HEK293 (cell line): Measurements from ENCODE around the gene PRKG1.

ENCODE experiments used
- CTCF ChIA-PET: fragments of 350-600 bp; formaldehyde crosslinking; extraction: SDS; loops from one replicate; lab custom pipeline; 2021; ENCODE audit warnings: antibody characterized with exemption; lab: Yijun Ruan, JAX
- POLR2A ChIA-PET: fragments of 300-600 bp; formaldehyde crosslinking; extraction: SDS; loops from one replicate; lab custom pipeline; 2020; ENCODE audit warnings: antibody characterized with exemption, inconsistent platforms; lab: Yijun Ruan, JAX
- H3K27ac ChIP-seq: fragments of 200-500 bp; sonication (Bioruptor generic); 2 replicates; pipeline ENCODE4 v1.5.1; 2014; ENCODE audit warnings: low read depth, low read length, control low read depth, inconsistent platforms; ENCODE audit errors: extremely low read depth
- H3K36me3 ChIP-seq, 2 experiments: fragments of 200-500 bp in 1 of 2; sonication (Bioruptor generic) in 1 of 2; 1 replicate in 1 of 2; 2 replicates in 1 of 2; pipeline ENCODE4 v1.5.1; 2014 to 2017; ENCODE audit warnings: inconsistent platforms in 2 of 2, low read length in 2 of 2; ENCODE audit not compliant: control insufficient read depth in 2 of 2, insufficient read depth in 1 of 2
- H3K4me1 ChIP-seq: fragments of 200-500 bp; sonication (Bioruptor generic); 2 replicates; pipeline ENCODE4 v1.5.1; 2014; ENCODE audit warnings: mild to moderate bottlenecking, low read length, inconsistent platforms; ENCODE audit not compliant: control insufficient read depth, insufficient read depth
- H3K4me3 ChIP-seq: 2 replicates; pipeline ENCODE4 v1.5.1; 2011; ENCODE audit warnings: low read depth, mild to moderate bottlenecking, control low read depth, low read length, moderate library complexity
- H3K9me3 ChIP-seq: fragments of 200-500 bp; sonication (Bioruptor generic); 2 replicates; pipeline ENCODE4 v1.5.1; 2014; ENCODE audit warnings: low read depth, low read length, inconsistent platforms; ENCODE audit not compliant: control insufficient read depth, insufficient read depth
- BCL11A ChIP-seq: fragments of 450-650 bp; formaldehyde crosslinking; IDR thresholded peaks from 2 replicates; pipeline ENCODE4 v1.5.1; 2016; ENCODE audit warnings: low read depth, missing biosample characterization, missing genetic modification characterization
- EGR2 ChIP-seq: fragments of 450-650 bp; formaldehyde crosslinking; IDR thresholded peaks from 2 replicates; pipeline ENCODE4 v1.5.1; 2016; ENCODE audit warnings: low read depth, missing biosample characterization, missing genetic modification characterization
- ELK4 ChIP-seq: IDR thresholded peaks from 2 replicates; pipeline ENCODE4 v1.6.1; 2011; ENCODE audit warnings: mild to moderate bottlenecking, low read depth, low read length, borderline replicate concordance
- ZBTB10 ChIP-seq: fragments of 450-650 bp; formaldehyde crosslinking; IDR thresholded peaks from 2 replicates; pipeline ENCODE4 v1.5.1; 2016; ENCODE audit warnings: missing biosample characterization, missing genetic modification characterization
- ZNF18 ChIP-seq: fragments of 450-650 bp; formaldehyde crosslinking; IDR thresholded peaks from 2 replicates; pipeline ENCODE4 v1.5.1; 2016; ENCODE audit warnings: missing biosample characterization, missing genetic modification characterization
- ZNF266 ChIP-seq: fragments of 450-650 bp; formaldehyde crosslinking; IDR thresholded peaks from 2 replicates; pipeline ENCODE4 v1.5.1; 2016; ENCODE audit warnings: missing biosample characterization, missing genetic modification characterization, low read depth
- ZNF280C ChIP-seq: fragments of 450-650 bp; formaldehyde crosslinking; IDR thresholded peaks from 2 replicates; pipeline ENCODE4 v1.5.1; 2016; ENCODE audit warnings: missing biosample characterization, missing genetic modification characterization
- ZNF362 ChIP-seq: fragments of 450-650 bp; formaldehyde crosslinking; IDR thresholded peaks from 2 replicates; pipeline ENCODE4 v1.5.1; 2016; ENCODE audit warnings: missing biosample characterization, missing genetic modification characterization
- ZNF398 ChIP-seq: fragments of 450-650 bp; formaldehyde crosslinking; IDR thresholded peaks from 2 replicates; pipeline ENCODE4 v1.5.1; 2017; ENCODE audit warnings: missing biosample characterization, missing genetic modification characterization
- ZNF571 ChIP-seq: fragments of 450-650 bp; formaldehyde crosslinking; IDR thresholded peaks from 2 replicates; pipeline ENCODE4 v1.5.0; 2017; ENCODE audit warnings: missing biosample characterization, missing genetic modification characterization
- ZNF580 ChIP-seq: fragments of 450-650 bp; formaldehyde crosslinking; IDR thresholded peaks from 2 replicates; pipeline ENCODE4 v1.5.1; 2016; ENCODE audit warnings: missing biosample characterization, missing genetic modification characterization
- ZNF610 ChIP-seq: fragments of 450-650 bp; formaldehyde crosslinking; IDR thresholded peaks from 2 replicates; pipeline ENCODE4 v1.5.1; 2016; ENCODE audit warnings: missing biosample characterization, missing genetic modification characterization, borderline replicate concordance
- ZNF664 ChIP-seq: fragments of 450-650 bp; formaldehyde crosslinking; IDR thresholded peaks from 2 replicates; pipeline ENCODE4 v1.5.1; 2016; ENCODE audit warnings: missing biosample characterization, missing genetic modification characterization

PRKG1 gene

GRCh38 chr10:51724038-51724437 lies 649.8 kb downstream of the PRKG1 start:
- Histone ChIP-seq H3K36me3 (no peaks in the 10 kb centered on the region), H3K4me1 (no peaks in the 10 kb centered on the region), H3K4me3 (no peak overlapping the region)
- POLR2A ChIA-PET: no interaction called here
- CTCF ChIA-PET: no interaction called here
- TF ChIP-seq ELK4: no peak
- no peak for TF ChIP-seq ZNF398 (tag by site-specific recombination)
- no peak for TF ChIP-seq ZNF280C (tag by site-specific recombination)
- TF ChIP-seq ZNF571 (tag by site-specific recombination): no peak
- no peak for TF ChIP-seq EGR2 (tag by site-specific recombination)
- TF ChIP-seq ZNF610 (tag by site-specific recombination): no peak
- no peak for TF ChIP-seq ZNF266 (tag by site-specific recombination)
- no peak for TF ChIP-seq ZNF18 (tag by site-specific recombination)
- no peak for TF ChIP-seq ZNF664 (tag by site-specific recombination)
- no peak for TF ChIP-seq ZBTB10 (tag by site-specific recombination)
- TF ChIP-seq BCL11A (tag by site-specific recombination): no peak
- TF ChIP-seq ZNF580: no peak
- TF ChIP-seq ZNF362: no peak
- TF ChIP-seq, all 188 proteins: peak for 0
- Histone ChIP-seq H3K27ac (no peak overlapping the region), H3K9me3 (no peaks in the 10 kb centered on the region)
